ENCODE data around the gene NPLOC4. TPM values are rescaled to one million over a fixed set of nuclear protein-coding genes. Genes with fewer than 3 reads are reported as not detected.

Gene NPLOC4
- total RNA-seq, 1 donor, result 46.5 TPM

GRCh38 chr17:81547614-81547982 lies 89.3 kb downstream of the NPLOC4 start:
- H3K9me3 ChIP-seq (ENCODE audit: low read depth, low read length), result no peaks in the 10 kb centered on the region
- H3K4me3 ChIP-seq (ENCODE audit: low read length), result no peak overlapping the region
- H3K4me1 ChIP-seq (ENCODE audit: insufficient read depth, low read length), result peaks cover 14% of the 10 kb centered on the region
- no peaks in the 10 kb centered on the region for H3K27me3 ChIP-seq (ENCODE audit: insufficient read depth, low read length)

GRCh38 chr17:81546906-81547613 lies 89.9 kb downstream of the NPLOC4 start:
- Histone ChIP-seq H3K4me1 (ENCODE audit: insufficient read depth, low read length) (peaks cover 14% of the 10 kb centered on the region), H3K9me3 (ENCODE audit: low read depth, low read length) (no peaks in the 10 kb centered on the region), H3K27me3 (ENCODE audit: insufficient read depth, low read length) (no peaks in the 10 kb centered on the region), H3K4me3 (ENCODE audit: low read length) (no peak overlapping the region)

GRCh38 chr17:81545160-81545949 lies 91.6 kb downstream of the NPLOC4 start:
- H3K4me3 ChIP-seq (ENCODE audit: low read length), result no peak overlapping the region

GRCh38 chr17:81544281-81544974 lies 92.5 kb downstream of the NPLOC4 start:
- Histone ChIP-seq H3K27me3 (ENCODE audit: insufficient read depth, low read length) (no peaks in the 10 kb centered on the region), H3K4me3 (ENCODE audit: low read length) (no peak overlapping the region), H3K4me1 (ENCODE audit: insufficient read depth, low read length) (no peaks in the 10 kb centered on the region), H3K9me3 (ENCODE audit: low read depth, low read length) (no peaks in the 10 kb centered on the region)

More at GRCh38 chr17:81545160-81545949, 91.6 kb downstream of the NPLOC4 start:
- no peaks in the 10 kb centered on the region for H3K9me3 ChIP-seq (ENCODE audit: low read depth, low read length)
- H3K27me3 ChIP-seq (ENCODE audit: insufficient read depth, low read length), result no peaks in the 10 kb centered on the region
- no peaks in the 10 kb centered on the region for H3K4me1 ChIP-seq (ENCODE audit: insufficient read depth, low read length)

- Histone ChIP-seq H3K9me3 (ENCODE audit: low read depth, low read length) (no peaks in the 10 kb centered on the region), H3K27me3 (ENCODE audit: insufficient read depth, low read length) (no peaks in the 10 kb centered on the region), H3K4me3 (ENCODE audit: low read length) (no peak overlapping the region), H3K4me1 (ENCODE audit: insufficient read depth, low read length) (no peaks in the 10 kb centered on the region)
These were observed 93.2 kb downstream of the NPLOC4 start for GRCh38 chr17:81543756-81544155.

GRCh38 chr17:81543339-81543675 lies 93.6 kb downstream of the NPLOC4 start:
- no peak overlapping the region for H3K4me3 ChIP-seq (ENCODE audit: low read length)
- no peaks in the 10 kb centered on the region for H3K27me3 ChIP-seq (ENCODE audit: insufficient read depth, low read length)
- H3K9me3 ChIP-seq (ENCODE audit: low read depth, low read length), result no peaks in the 10 kb centered on the region
- no peaks in the 10 kb centered on the region for H3K4me1 ChIP-seq (ENCODE audit: insufficient read depth, low read length)

- peaks cover under 1% of the 10 kb centered on the region for H3K27me3 ChIP-seq (ENCODE audit: insufficient read depth, low read length)
- no peaks in the 10 kb centered on the region for H3K9me3 ChIP-seq (ENCODE audit: low read depth, low read length)
- peaks cover under 1% of the 10 kb centered on the region for H3K4me1 ChIP-seq (ENCODE audit: insufficient read depth, low read length)
- H3K4me3 ChIP-seq (ENCODE audit: low read length), result no peak overlapping the region
These were observed 94.2 kb downstream of the NPLOC4 start for GRCh38 chr17:81542431-81543338.

GRCh38 chr17:81541123-81541522 lies 95.8 kb downstream of the NPLOC4 start:
- peaks cover 9% of the 10 kb centered on the region for H3K27me3 ChIP-seq (ENCODE audit: insufficient read depth, low read length)
- H3K9me3 ChIP-seq (ENCODE audit: low read depth, low read length), result no peaks in the 10 kb centered on the region
- peaks cover 6% of the 10 kb centered on the region for H3K4me1 ChIP-seq (ENCODE audit: insufficient read depth, low read length)
- H3K4me3 ChIP-seq (ENCODE audit: low read length), result no peak overlapping the region

- H3K4me3 ChIP-seq (ENCODE audit: low read length), result no peak overlapping the region
- H3K27me3 ChIP-seq (ENCODE audit: insufficient read depth, low read length), result peaks cover 12% of the 10 kb centered on the region
- peaks cover 6% of the 10 kb centered on the region for H3K4me1 ChIP-seq (ENCODE audit: insufficient read depth, low read length)
- H3K9me3 ChIP-seq (ENCODE audit: low read depth, low read length), result no peaks in the 10 kb centered on the region
These were observed 96.3 kb downstream of the NPLOC4 start for GRCh38 chr17:81540676-81541027.

GRCh38 chr17:81539961-81540675 lies 96.8 kb downstream of the NPLOC4 start:
- no peak overlapping the region for H3K4me3 ChIP-seq (ENCODE audit: low read length)
- H3K27me3 ChIP-seq (ENCODE audit: insufficient read depth, low read length), result peaks cover 12% of the 10 kb centered on the region
- no peaks in the 10 kb centered on the region for H3K9me3 ChIP-seq (ENCODE audit: low read depth, low read length)
- peaks cover 6% of the 10 kb centered on the region for H3K4me1 ChIP-seq (ENCODE audit: insufficient read depth, low read length)

- H3K4me1 ChIP-seq (ENCODE audit: insufficient read depth, low read length), result peaks cover 6% of the 10 kb centered on the region
- peaks cover 12% of the 10 kb centered on the region for H3K27me3 ChIP-seq (ENCODE audit: insufficient read depth, low read length)
- H3K4me3 ChIP-seq (ENCODE audit: low read length), result no peak overlapping the region
- no peaks in the 10 kb centered on the region for H3K9me3 ChIP-seq (ENCODE audit: low read depth, low read length)
These were observed 97.4 kb downstream of the NPLOC4 start for GRCh38 chr17:81539571-81539900.

- H3K4me3 ChIP-seq (ENCODE audit: low read length), result no peak overlapping the region
- peaks cover 12% of the 10 kb centered on the region for H3K27me3 ChIP-seq (ENCODE audit: insufficient read depth, low read length)
- peaks cover 9% of the 10 kb centered on the region for H3K4me1 ChIP-seq (ENCODE audit: insufficient read depth, low read length)
- H3K9me3 ChIP-seq (ENCODE audit: low read depth, low read length), result no peaks in the 10 kb centered on the region
These were observed 98.0 kb downstream of the NPLOC4 start for GRCh38 chr17:81538651-81539570.

- H3K4me1 ChIP-seq (ENCODE audit: insufficient read depth, low read length), result peaks cover 10% of the 10 kb centered on the region
- H3K4me3 ChIP-seq (ENCODE audit: low read length), result no peak overlapping the region
- peaks cover 12% of the 10 kb centered on the region for H3K27me3 ChIP-seq (ENCODE audit: insufficient read depth, low read length)
- H3K9me3 ChIP-seq (ENCODE audit: low read depth, low read length), result no peaks in the 10 kb centered on the region
These were observed 98.9 kb downstream of the NPLOC4 start for GRCh38 chr17:81537856-81538555.
